ENCODE measurements around the gene MOB2.

- no peak for TF ChIP-seq CTCF (IDR thresholded peaks at IDR 0.05)
- TF ChIP-seq POLR2A (IDR thresholded peaks at IDR 0.05), result no peak
These were observed 35.4 kb downstream of the MOB2 start for GRCh38 chr11:1450949-1451710.

Data from prostate gland (tissue), 2 donors.